ENCODE results near the gene DGCR2.

GRCh38 chr22:19060356-19061009 is 61.7 kb downstream of the DGCR2 start:
- TF ChIP-seq, protein P1, sequence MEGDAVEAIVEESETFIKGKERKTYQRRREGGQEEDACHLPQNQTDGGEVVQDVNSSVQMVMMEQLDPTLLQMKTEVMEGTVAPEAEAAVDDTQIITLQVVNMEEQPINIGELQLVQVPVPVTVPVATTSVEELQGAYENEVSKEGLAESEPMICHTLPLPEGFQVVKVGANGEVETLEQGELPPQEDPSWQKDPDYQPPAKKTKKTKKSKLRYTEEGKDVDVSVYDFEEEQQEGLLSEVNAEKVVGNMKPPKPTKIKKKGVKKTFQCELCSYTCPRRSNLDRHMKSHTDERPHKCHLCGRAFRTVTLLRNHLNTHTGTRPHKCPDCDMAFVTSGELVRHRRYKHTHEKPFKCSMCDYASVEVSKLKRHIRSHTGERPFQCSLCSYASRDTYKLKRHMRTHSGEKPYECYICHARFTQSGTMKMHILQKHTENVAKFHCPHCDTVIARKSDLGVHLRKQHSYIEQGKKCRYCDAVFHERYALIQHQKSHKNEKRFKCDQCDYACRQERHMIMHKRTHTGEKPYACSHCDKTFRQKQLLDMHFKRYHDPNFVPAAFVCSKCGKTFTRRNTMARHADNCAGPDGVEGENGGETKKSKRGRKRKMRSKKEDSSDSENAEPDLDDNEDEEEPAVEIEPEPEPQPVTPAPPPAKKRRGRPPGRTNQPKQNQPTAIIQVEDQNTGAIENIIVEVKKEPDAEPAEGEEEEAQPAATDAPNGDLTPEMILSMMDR (IDR thresholded peaks at IDR 0.05), result no peak
- no peak for TF ChIP-seq POLR2A (IDR thresholded peaks at IDR 0.05)

All from body of pancreas (tissue), 4 donors.